ENCODE data around the gene MYL12A.
"Not testable (repeated sequence)": the region's sequence is repeated elsewhere in the genome, so short reads cannot be mapped to it uniquely, and the experiment has no call there.

The MYL12A gene

GRCh38 chr18:3256693-3257626, 9.4 kb downstream of the MYL12A start:
- no peak for DNase-seq

- DNase-seq, result no peak
These were observed 10.1 kb downstream of the MYL12A start for GRCh38 chr18:3257627-3258120.

GRCh38 chr18:3260995-3261372, 13.4 kb downstream of the MYL12A start:
- DNase-seq, result no peak

- DNase-seq, result peak; percentile 80
These were observed 14.0 kb downstream of the MYL12A start, which contains the start of gene MYL12B for GRCh38 chr18:3261373-3262233. TSS of gene MYL12B (plus strand) at chr18:3262133. CDS start at chr18:3272899, 10,766 bp downstream.

- DNase-seq, result no peak
These were observed 14.9 kb downstream of the MYL12A start for GRCh38 chr18:3262234-3263131.

- no peak for DNase-seq
These were observed 15.6 kb downstream of the MYL12A start for GRCh38 chr18:3263132-3263700.

GRCh38 chr18:3264362-3264761, 16.8 kb downstream of the MYL12A start:
- DNase-seq, result no peak

- DNase-seq, result no peak
These were observed 18.0 kb downstream of the MYL12A start for GRCh38 chr18:3265564-3266033.

GRCh38 chr18:3266062-3266608, 18.5 kb downstream of the MYL12A start:
- DNase-seq, result no peak

- DNase-seq, result no peak
These were observed 20.7 kb downstream of the MYL12A start for GRCh38 chr18:3268306-3268705.

GRCh38 chr18:3269241-3269913, 21.8 kb downstream of the MYL12A start:
- no peak for DNase-seq

GRCh38 chr18:3269914-3270299, 22.3 kb downstream of the MYL12A start:
- DNase-seq, result no peak

GRCh38 chr18:3273042-3273441, 25.4 kb downstream of the MYL12A start:
- DNase-seq, result no peak

GRCh38 chr18:3277643-3278213, 30.1 kb downstream of the MYL12A start:
- not testable (repeated sequence) for DNase-seq

- DNase-seq, result no peak
These were observed 31.9 kb downstream of the MYL12A start for GRCh38 chr18:3279201-3280185.

GRCh38 chr18:3281456-3282400, 34.1 kb downstream of the MYL12A start:
- peak; percentile 81 for DNase-seq

GRCh38 chr18:3283253-3283863, 35.8 kb downstream of the MYL12A start:
- peak; percentile 32 for DNase-seq

- DNase-seq, result peak; percentile 32
These were observed 36.3 kb downstream of the MYL12A start for GRCh38 chr18:3283908-3284307.

Data from midbrain (tissue), 1 donor.